Stimulated activated CD4-positive, alpha-beta T cell treated with anti-CD3 and anti-CD28 coated beads, Interleukin-4, amount 100 ng/mL, for 1 hour (primary cell): Measurements from ENCODE around the gene NKX1-2.
"Not testable (repeated sequence)": the region's sequence is repeated elsewhere in the genome, so short reads cannot be mapped to it uniquely, and the experiment has no call there.

Experiments used
- DNase-seq: peaks from one replicate; pipeline ENCODE4 v3.0.0-alpha.2; 2020

NKX1-2 gene

GRCh38 chr10:124449170-124450011 is 444 bp downstream of the NKX1-2 start:
- no peak for DNase-seq

- no peak for DNase-seq
Measured at GRCh38 chr10:124448696-124449169, 1.1 kb downstream of the NKX1-2 start.

- no peak for DNase-seq
Measured at GRCh38 chr10:124447751-124448466, 1.9 kb downstream of the NKX1-2 start.

- no peak for DNase-seq
Measured at GRCh38 chr10:124446830-124447750, 2.7 kb downstream of the NKX1-2 start.

GRCh38 chr10:124441694-124442093 is 8.1 kb downstream of the NKX1-2 start:
- not testable (repeated sequence) for DNase-seq

- DNase-seq, result no peak
Measured at GRCh38 chr10:124436191-124436638, 13.6 kb downstream of the NKX1-2 start.

GRCh38 chr10:124435683-124436082 is 14.2 kb downstream of the NKX1-2 start:
- DNase-seq, result not testable (repeated sequence)

GRCh38 chr10:124433461-124433860 is 16.4 kb downstream of the NKX1-2 start:
- DNase-seq, result no peak

- DNase-seq, result no peak
Measured at GRCh38 chr10:124430077-124430476, 19.8 kb downstream of the NKX1-2 start.

GRCh38 chr10:124429576-124429975 is 20.3 kb downstream of the NKX1-2 start:
- DNase-seq, result no peak

- DNase-seq, result no peak
Measured at GRCh38 chr10:124428207-124428777, 21.5 kb downstream of the NKX1-2 start.

- DNase-seq, result no peak
Measured at GRCh38 chr10:124425227-124425962, 24.4 kb downstream of the NKX1-2 start.

- no peak for DNase-seq
Measured at GRCh38 chr10:124423813-124424212, 26.0 kb downstream of the NKX1-2 start.

- no peak for DNase-seq
Measured at GRCh38 chr10:124422742-124423141, 27.1 kb downstream of the NKX1-2 start.

- no peak for DNase-seq
Measured at GRCh38 chr10:124420254-124420653, 29.6 kb downstream of the NKX1-2 start.

- DNase-seq, result no peak
Measured at GRCh38 chr10:124419635-124420034, 30.2 kb downstream of the NKX1-2 start.

- DNase-seq, result peak; percentile 97
Measured at GRCh38 chr10:124418726-124419501, 30.9 kb downstream of the NKX1-2 start, which contains the start of gene OAT. Gene OAT (minus strand): TSS chr10:124418923. CDS start chr10:124412171, 6,752 bp downstream.

- peak; percentile 48 for DNase-seq
Measured at GRCh38 chr10:124417895-124418725, 31.7 kb downstream of the NKX1-2 start.

- no peak for DNase-seq
Measured at GRCh38 chr10:124416733-124417132, 33.1 kb downstream of the NKX1-2 start.

- no peak for DNase-seq
Measured at GRCh38 chr10:124415210-124415609, 34.6 kb downstream of the NKX1-2 start.
